Naive thymus-derived CD4-positive, alpha-beta T cell (primary cell): ENCODE data around the gene APOL4. TPM values are rescaled to one million over a fixed set of nuclear protein-coding genes. Genes with fewer than 3 reads are reported as not detected.
"Not testable (repeated sequence)": the region's sequence is repeated elsewhere in the genome, so short reads cannot be mapped to it uniquely, and the experiment has no call there.

Experiments
- ATAC-seq: fragments of 150-1000 bp; cut with Tn5 transposase; 2 replicates; pipeline ENCODE4 v1.10.0; 2021; ENCODE audit warnings: mild to moderate bottlenecking, moderate library complexity
- CTCF ChIA-PET: fragments of 350-600 bp; sonication (Branson Sonifier 250); formaldehyde crosslinking; loops from one replicate; lab custom pipeline; 2021; ENCODE audit warnings: antibody characterized with exemption; lab: Charles Lee
- POLR2A ChIA-PET: fragments of 350-600 bp; sonication (Branson Sonifier 250); formaldehyde crosslinking; loops from one replicate; lab custom pipeline; 2021; ENCODE audit warnings: antibody characterized with exemption, inconsistent platforms; lab: Charles Lee
- DNase-seq, 9 donors: peaks; one replicate each; pipeline versions ENCODE4 v3.0.0 to v3.0.0-alpha.2; 2020 to 2022; ENCODE audit warnings: mixed read lengths in 1 of 9
- H3K27ac ChIP-seq: one replicate; pipeline ENCODE4 v1.7.0; 2013; ENCODE audit warnings: mild to moderate bottlenecking, low read depth, low read length, moderate library complexity
- H3K27me3 ChIP-seq, 2 donors: one replicate each; pipeline ENCODE4 v1.7.0; 2013; ENCODE audit warnings: low read length in 2 of 2, mild to moderate bottlenecking in 2 of 2, moderate library complexity in 2 of 2; ENCODE audit not compliant: control insufficient read depth in 2 of 2, insufficient read depth in 2 of 2
- H3K36me3 ChIP-seq, 3 experiments: 1 replicate in 2 of 3; 2 replicates in 1 of 3; pipeline ENCODE4 v1.7.0; 2013; ENCODE audit warnings: low read length in 3 of 3, mild to moderate bottlenecking in 3 of 3, moderate library complexity in 1 of 3; ENCODE audit not compliant: insufficient read depth in 3 of 3, control insufficient read depth in 2 of 3
- H3K4me1 ChIP-seq, 2 donors: one replicate each; pipeline ENCODE4 v1.7.0; 2013; ENCODE audit warnings: low read length in 2 of 2, mild to moderate bottlenecking in 2 of 2, moderate library complexity in 1 of 2; ENCODE audit not compliant: control insufficient read depth in 2 of 2, insufficient read depth in 2 of 2
- H3K4me3 ChIP-seq: 2 replicates; pipeline ENCODE4 v1.7.0; 2013; ENCODE audit warnings: mild to moderate bottlenecking, low read length
- H3K9me3 ChIP-seq, 3 experiments: 1 replicate in 2 of 3; 2 replicates in 1 of 3; pipeline ENCODE4 v1.7.0; 2013; ENCODE audit warnings: low read length in 3 of 3; ENCODE audit not compliant: control insufficient read depth in 2 of 3
- H3K27ac Mint-ChIP-seq, 9 donors: one replicate each; pipeline ENCODE4 v1.8.0; 2020 to 2022; ENCODE audit warnings: mixed read lengths in 9 of 9, mild to moderate bottlenecking in 8 of 9, moderate library complexity in 5 of 9, inconsistent platforms in 2 of 9
- H3K27me3 Mint-ChIP-seq, 5 donors: one replicate each; pipeline ENCODE4 v1.8.0; 2021 to 2022; ENCODE audit warnings: mixed read lengths in 5 of 5, mild to moderate bottlenecking in 1 of 5
- H3K36me3 Mint-ChIP-seq, 5 donors: one replicate each; pipeline ENCODE4 v1.8.0; 2020 to 2022; ENCODE audit warnings: mixed read lengths in 5 of 5, mild to moderate bottlenecking in 3 of 5, inconsistent platforms in 1 of 5
- H3K4me1 Mint-ChIP-seq, 7 donors: one replicate each; pipeline ENCODE4 v1.8.0; 2020 to 2022; ENCODE audit warnings: mixed read lengths in 7 of 7, mild to moderate bottlenecking in 3 of 7, inconsistent platforms in 1 of 7
- H3K4me3 Mint-ChIP-seq, 10 donors: one replicate each; pipeline ENCODE4 v1.8.0; 2020 to 2022; ENCODE audit warnings: mild to moderate bottlenecking in 10 of 10, mixed read lengths in 10 of 10, moderate library complexity in 6 of 10, inconsistent platforms in 2 of 10
- H3K9me3 Mint-ChIP-seq, 11 donors: one replicate each; pipeline ENCODE4 v1.8.0; 2020 to 2022; ENCODE audit warnings: mixed read lengths in 11 of 11, mild to moderate bottlenecking in 4 of 11, inconsistent platforms in 1 of 11, moderate library complexity in 1 of 11
- intact Hi-C, 2 donors: fragments of 100-400 bp; cut with micrococcal nuclease; formaldehyde crosslinking; loops; one replicate each; pipeline ENCODE4 v1.15.1; 2023
- polyA plus RNA-seq, 2 donors: library from polyadenylated mRNA; unstranded; fragments of 300-500 nt; fragmentation: Illumina TruSeq; gene quantifications; one replicate each; pipeline ENCODE4 v1.2.3, GENCODE V29; 2021
- total RNA-seq, 6 experiments: library from RNA in 5 of 6; stranded (reverse) in 5 of 6; gene quantifications; 1 replicate in 5 of 6; 2 replicates in 1 of 6; pipeline ENCODE4 v1.2.3 and lab custom pipeline; 2021 to 2026

Gene APOL4
- total and polyA plus RNA-seq, 7 experiments from 2014 or later = 1.2 TPM; not detected in 6

GRCh38 chr22:36206255-36206654 lies 4.6 kb upstream of the APOL4 start:
- H3K36me3 Mint-ChIP-seq = peaks cover 0 to 6% (median 4%) of the 10 kb centered on the region in 5 donors
- peaks cover 0 to 16% (median 7%) of the 10 kb centered on the region in 11 donors for H3K9me3 Mint-ChIP-seq
- Histone ChIP-seq H3K27me3 (no peaks in the 10 kb centered on the region), H3K4me1 (no peaks in the 10 kb centered on the region), H3K27ac (no peak overlapping the region), H3K36me3 (no peaks in the 10 kb centered on the region), H3K9me3 (no peaks in the 10 kb centered on the region), H3K4me3 (no peak overlapping the region)
- H3K27ac Mint-ChIP-seq = no peak overlapping the region
- intact Hi-C loops = no loop called here
- H3K27me3 Mint-ChIP-seq = peaks cover 13 to 26% (median 22%) of the 10 kb centered on the region in 5 donors
- ChIA-PET POLR2A (no interaction called here), CTCF (no interaction called here)
- peaks cover 4 to 18% (median 7%) of the 10 kb centered on the region in 7 donors for H3K4me1 Mint-ChIP-seq
- H3K4me3 Mint-ChIP-seq = no peak overlapping the region
- ATAC-seq = no peak
- DNase-seq = no peak

GRCh38 chr22:36205573-36205972 lies 4.0 kb upstream of the APOL4 start:
- Mint-ChIP-seq H3K9me3 (peaks cover 0 to 16% (median 7%) of the 10 kb centered on the region in 11 donors), H3K4me1 (peaks cover 0 to 15% (median 2%) of the 10 kb centered on the region in 7 donors), H3K27me3 (peaks cover 12 to 22% (median 17%) of the 10 kb centered on the region in 5 donors)
- H3K27ac Mint-ChIP-seq, H3K4me1 ChIP-seq, H3K4me3 Mint-ChIP-seq, CTCF ChIA-PET, H3K9me3 ChIP-seq, H3K36me3 Mint-ChIP-seq, H3K4me3 ChIP-seq, DNase-seq, H3K27me3 ChIP-seq, intact Hi-C loops, POLR2A ChIA-PET, H3K36me3 ChIP-seq, ATAC-seq, H3K27ac ChIP-seq: not testable (repeated sequence)

- Histone ChIP-seq H3K9me3 (no peaks in the 10 kb centered on the region), H3K27ac (no peak overlapping the region), H3K4me3 (no peak overlapping the region), H3K4me1 (no peaks in the 10 kb centered on the region), H3K27me3 (no peaks in the 10 kb centered on the region), H3K36me3 (no peaks in the 10 kb centered on the region)
- ChIA-PET POLR2A (no interaction called here), CTCF (no interaction called here)
- no peak for DNase-seq
- Mint-ChIP-seq H3K9me3 (peaks cover 0 to 11% (median 6%) of the 10 kb centered on the region in 11 donors), H3K27me3 (peaks cover 6 to 27% (median 13%) of the 10 kb centered on the region in 5 donors), H3K27ac (no peak overlapping the region), H3K4me3 (peak overlapping the region in 4 of 10 donors; percentile 3 to 64 (median 46)), H3K36me3 (peaks cover 0 to 5% (median 3%) of the 10 kb centered on the region in 5 donors), H3K4me1 (peaks cover 0 to 12% (median 0%) of the 10 kb centered on the region in 7 donors)
- intact Hi-C loops = no loop called here
- ATAC-seq = no peak
Measured at GRCh38 chr22:36204632-36205015, 3.0 kb upstream of the APOL4 start.

- DNase-seq = no peak
- POLR2A ChIA-PET = no interaction called here
- Histone ChIP-seq H3K9me3 (no peaks in the 10 kb centered on the region), H3K4me3 (no peak overlapping the region), H3K4me1 (no peaks in the 10 kb centered on the region), H3K36me3 (no peaks in the 10 kb centered on the region), H3K27ac (no peak overlapping the region), H3K27me3 (no peaks in the 10 kb centered on the region)
- H3K36me3 Mint-ChIP-seq = peaks cover 0 to 3% (median 2%) of the 10 kb centered on the region in 5 donors
- ATAC-seq = no peak
- H3K27me3 Mint-ChIP-seq = peaks cover 2 to 27% (median 9%) of the 10 kb centered on the region in 5 donors
- no peak overlapping the region for H3K27ac Mint-ChIP-seq
- CTCF ChIA-PET = no interaction called here
- intact Hi-C loops = no loop called here
- peaks cover 0 to 6% (median 2%) of the 10 kb centered on the region in 11 donors for H3K9me3 Mint-ChIP-seq
- peaks cover 0 to 12% (median 0%) of the 10 kb centered on the region in 7 donors for H3K4me1 Mint-ChIP-seq
- H3K4me3 Mint-ChIP-seq = peak overlapping the region in 4 of 10 donors; percentile 18 to 64 (median 46)
Measured at GRCh38 chr22:36204001-36204631, 2.5 kb upstream of the APOL4 start.

GRCh38 chr22:36203441-36203840 lies 1.8 kb upstream of the APOL4 start:
- H3K27ac Mint-ChIP-seq, CTCF ChIA-PET: not testable (repeated sequence)
- H3K4me1 Mint-ChIP-seq = peaks cover 0 to 13% (median 0%) of the 10 kb centered on the region in 7 donors

GRCh38 chr22:36202906-36203305 lies 1.3 kb upstream of the APOL4 start:
- H3K27ac ChIP-seq, H3K36me3 ChIP-seq, H3K4me3 Mint-ChIP-seq, H3K4me1 ChIP-seq, H3K27ac Mint-ChIP-seq, ATAC-seq, intact Hi-C loops, H3K9me3 ChIP-seq, H3K27me3 ChIP-seq, H3K4me3 ChIP-seq, H3K36me3 Mint-ChIP-seq, DNase-seq, H3K9me3 Mint-ChIP-seq, CTCF ChIA-PET: not testable (repeated sequence)
- Mint-ChIP-seq H3K4me1 (peaks cover 0 to 19% (median 4%) of the 10 kb centered on the region in 7 donors), H3K27me3 (peaks cover 0 to 22% (median 3%) of the 10 kb centered on the region in 5 donors)
- POLR2A ChIA-PET = interaction anchor here (0.6 kb wide), 1 partner anchor 1039 kb away, joined by 4 read pairs; no protein-coding TSS in a partner anchor

More at GRCh38 chr22:36203441-36203840, 1.8 kb upstream of the APOL4 start:
- H3K9me3 ChIP-seq, H3K4me3 Mint-ChIP-seq, H3K36me3 ChIP-seq, H3K4me1 ChIP-seq, intact Hi-C loops, ATAC-seq, DNase-seq, H3K27me3 ChIP-seq, H3K4me3 ChIP-seq, POLR2A ChIA-PET, H3K27ac ChIP-seq, H3K36me3 Mint-ChIP-seq, H3K9me3 Mint-ChIP-seq: not testable (repeated sequence)
- H3K27me3 Mint-ChIP-seq = peaks cover 0 to 24% (median 2%) of the 10 kb centered on the region in 5 donors

- CTCF ChIA-PET, POLR2A ChIA-PET: not testable (repeated sequence)
Measured at GRCh38 chr22:36201025-36201424, 584 bp downstream of the APOL4 start.

More at GRCh38 chr22:36201025-36201424, 584 bp downstream of the APOL4 start:
- H3K4me3 Mint-ChIP-seq, H3K4me1 ChIP-seq, ATAC-seq, DNase-seq, H3K27ac ChIP-seq, H3K9me3 ChIP-seq, H3K4me3 ChIP-seq, H3K9me3 Mint-ChIP-seq, H3K36me3 Mint-ChIP-seq, H3K27me3 ChIP-seq, intact Hi-C loops, H3K27ac Mint-ChIP-seq, H3K36me3 ChIP-seq: not testable (repeated sequence)
- peaks cover 0 to 31% (median 14%) of the 10 kb centered on the region in 7 donors for H3K4me1 Mint-ChIP-seq
- H3K27me3 Mint-ChIP-seq = peaks cover 0 to 22% (median 3%) of the 10 kb centered on the region in 5 donors
